HG02678 (cell line): ENCODE measurements around the gene TTC21A.

Experiments used
- ATAC-seq: cut with Tn5 transposase; IDR thresholded peaks from one replicate; pipeline ENCODE4 v1.9.1; 2021; ENCODE audit warnings: mild to moderate bottlenecking, moderate library complexity; ENCODE audit not compliant: unreplicated experiment

The TTC21A gene

GRCh38 chr3:39136533-39137434 lies 29.3 kb downstream of the TTC21A start:
- no peak for ATAC-seq

GRCh38 chr3:39137435-39137936 lies 30.0 kb downstream of the TTC21A start:
- no peak for ATAC-seq

- ATAC-seq = no peak
Measured at GRCh38 chr3:39137991-39138803, 30.7 kb downstream of the TTC21A start.

- no peak for ATAC-seq
Measured at GRCh38 chr3:39138804-39139415, 31.4 kb downstream of the TTC21A start.

- no peak for ATAC-seq
Measured at GRCh38 chr3:39139442-39139841, 32.0 kb downstream of the TTC21A start.

GRCh38 chr3:39140341-39140971 lies 33.0 kb downstream of the TTC21A start:
- no peak for ATAC-seq

GRCh38 chr3:39141171-39141995 lies 33.9 kb downstream of the TTC21A start:
- ATAC-seq = no peak

GRCh38 chr3:39142067-39142466 lies 34.6 kb downstream of the TTC21A start:
- no peak for ATAC-seq

- no peak for ATAC-seq
Measured at GRCh38 chr3:39143051-39143885, 35.8 kb downstream of the TTC21A start.

GRCh38 chr3:39144095-39144747 lies 36.7 kb downstream of the TTC21A start:
- no peak for ATAC-seq

- no peak for ATAC-seq
Measured at GRCh38 chr3:39144748-39145380, 37.4 kb downstream of the TTC21A start.

- ATAC-seq = no peak
Measured at GRCh38 chr3:39146083-39146501, 38.6 kb downstream of the TTC21A start.

GRCh38 chr3:39146611-39147591 lies 39.4 kb downstream of the TTC21A start:
- no peak for ATAC-seq

- ATAC-seq = peak; percentile 30
Measured at GRCh38 chr3:39147711-39148434, 40.4 kb downstream of the TTC21A start.

GRCh38 chr3:39148435-39149058 lies 41.1 kb downstream of the TTC21A start:
- ATAC-seq = no peak

- no peak for ATAC-seq
Measured at GRCh38 chr3:39149059-39149455, 41.6 kb downstream of the TTC21A start.
